ENCODE measurements around the gene CABP2. TPM values are rescaled to one million over a fixed set of nuclear protein-coding genes. Genes with fewer than 3 reads are reported as not detected.
"Not testable (repeated sequence)": the region's sequence is repeated elsewhere in the genome, so short reads cannot be mapped to it uniquely, and the experiment has no call there.

CABP2 gene
- total RNA-seq, 1 donor from 2014 or later: not detected

- DNase-seq (ENCODE audit: low spot score in 2 of 2, unreplicated experiment in 2 of 2): no peak
- H3K4me1 Mint-ChIP-seq: peaks cover 4% of the 10 kb centered on the region
- H3K4me3 Mint-ChIP-seq: no peak overlapping the region
- no peak for TF ChIP-seq CTCF (IDR thresholded peaks at IDR 0.05; ENCODE audit: unreplicated experiment)
- H3K27ac Mint-ChIP-seq: no peak overlapping the region
- no peaks in the 10 kb centered on the region for H3K27me3 Mint-ChIP-seq (ENCODE audit: low read depth)
- H3K36me3 Mint-ChIP-seq: peaks cover 15% of the 10 kb centered on the region
- no peaks in the 10 kb centered on the region for H3K9me3 Mint-ChIP-seq
These were observed 33.1 kb downstream of the CABP2 start for GRCh38 chr11:67489885-67490726.

- Mint-ChIP-seq H3K9me3 (no peaks in the 10 kb centered on the region), H3K27me3 (ENCODE audit: low read depth) (no peaks in the 10 kb centered on the region), H3K27ac (no peak overlapping the region), H3K36me3 (peaks cover 19% of the 10 kb centered on the region), H3K4me1 (peaks cover 11% of the 10 kb centered on the region), H3K4me3 (no peak overlapping the region)
- TF ChIP-seq CTCF (IDR thresholded peaks at IDR 0.05; ENCODE audit: unreplicated experiment): no peak
- DNase-seq (ENCODE audit: low spot score in 2 of 2, unreplicated experiment in 2 of 2): no peak
These were observed 33.9 kb downstream of the CABP2 start for GRCh38 chr11:67489203-67489884.

DNA sequence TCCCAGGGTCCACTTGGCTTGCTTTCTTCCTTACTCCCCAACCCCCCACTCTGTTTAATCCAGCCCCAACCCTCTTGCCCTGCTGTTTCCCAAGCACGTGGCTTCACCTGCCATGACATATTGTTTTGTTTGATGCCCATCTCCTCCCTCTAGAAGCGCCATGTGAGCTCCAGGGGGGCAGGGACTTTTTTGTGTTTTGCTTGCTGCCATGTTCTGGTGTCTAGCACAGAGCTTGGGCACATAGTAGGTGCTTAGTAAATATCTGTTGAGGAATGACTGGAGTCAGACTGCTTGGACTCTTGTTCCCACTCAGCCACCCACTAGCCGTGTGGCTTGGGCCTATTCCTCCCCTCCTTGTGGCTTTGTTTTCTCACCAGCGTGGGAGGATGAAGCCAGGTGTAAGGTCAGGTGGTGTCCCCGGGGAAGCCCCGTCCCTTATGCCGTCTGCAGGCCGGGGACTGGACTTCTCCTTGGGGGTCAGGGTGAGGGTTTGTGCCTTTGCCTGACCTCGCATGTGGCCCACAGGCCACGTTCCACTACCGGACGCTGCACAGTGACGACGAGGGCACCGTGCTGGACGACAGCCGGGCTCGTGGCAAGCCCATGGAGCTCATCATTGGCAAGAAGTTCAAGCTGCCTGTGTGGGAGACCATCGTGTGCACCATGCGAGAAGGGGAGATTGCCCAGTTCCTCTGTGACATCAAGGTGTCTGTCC, 36.6 kb downstream of the CABP2 start:
- Mint-ChIP-seq H3K27ac (no peak overlapping the region), H3K27me3 (ENCODE audit: low read depth) (no peaks in the 10 kb centered on the region), H3K36me3 (peaks cover 20% of the 10 kb centered on the region), H3K9me3 (no peaks in the 10 kb centered on the region), H3K4me3 (no peak overlapping the region), H3K4me1 (peaks cover 31% of the 10 kb centered on the region)
- no peak for TF ChIP-seq CTCF (IDR thresholded peaks at IDR 0.05; ENCODE audit: unreplicated experiment)
- no peak for DNase-seq (ENCODE audit: low spot score in 2 of 2, unreplicated experiment in 2 of 2)

GRCh38 chr11:67485873-67486361, 37.3 kb downstream of the CABP2 start:
- not testable (repeated sequence) for H3K4me3 Mint-ChIP-seq; H3K27me3 Mint-ChIP-seq (ENCODE audit: low read depth); H3K27ac Mint-ChIP-seq; H3K9me3 Mint-ChIP-seq; DNase-seq (ENCODE audit: low spot score in 2 of 2, unreplicated experiment in 2 of 2)
- Mint-ChIP-seq H3K36me3 (peaks cover 17% of the 10 kb centered on the region), H3K4me1 (peaks cover 31% of the 10 kb centered on the region)

- Mint-ChIP-seq H3K4me3 (peak overlapping the region; percentile 82), H3K9me3 (no peaks in the 10 kb centered on the region), H3K27me3 (ENCODE audit: low read depth) (no peaks in the 10 kb centered on the region), H3K36me3 (peaks cover 15% of the 10 kb centered on the region), H3K27ac (no peak overlapping the region), H3K4me1 (peaks cover 31% of the 10 kb centered on the region)
- TF ChIP-seq CTCF (IDR thresholded peaks at IDR 0.05; ENCODE audit: unreplicated experiment): no peak
- DNase-seq (ENCODE audit: low spot score in 2 of 2, unreplicated experiment in 2 of 2): no peak
These were observed 38.4 kb downstream of the CABP2 start for GRCh38 chr11:67484847-67485311.
